Esophagus mucosa (tissue), 1 donor: ENCODE measurements around the gene RECQL. TPM values are rescaled to one million over a fixed set of nuclear protein-coding genes. Genes with fewer than 3 reads are reported as not detected.
"Not testable (repeated sequence)": the region's sequence is repeated elsewhere in the genome, so short reads cannot be mapped to it uniquely, and the experiment has no call there.

ENCODE experiments used
- ATAC-seq: fragments of 200-7000 bp; cut with Tn5 transposase; one replicate; pipeline ENCODE4 v1.9.1; 2020
- total RNA-seq: library from RNA; stranded (reverse); gene quantifications from one replicate; pipeline ENCODE4 v1.2.4, GENCODE V29; 2023
- donor health status: DM: yes; HTN: yes; CAD: no.

The RECQL gene
- total RNA-seq, 1 donor from 2014 or later: 16.7 TPM

DNA sequence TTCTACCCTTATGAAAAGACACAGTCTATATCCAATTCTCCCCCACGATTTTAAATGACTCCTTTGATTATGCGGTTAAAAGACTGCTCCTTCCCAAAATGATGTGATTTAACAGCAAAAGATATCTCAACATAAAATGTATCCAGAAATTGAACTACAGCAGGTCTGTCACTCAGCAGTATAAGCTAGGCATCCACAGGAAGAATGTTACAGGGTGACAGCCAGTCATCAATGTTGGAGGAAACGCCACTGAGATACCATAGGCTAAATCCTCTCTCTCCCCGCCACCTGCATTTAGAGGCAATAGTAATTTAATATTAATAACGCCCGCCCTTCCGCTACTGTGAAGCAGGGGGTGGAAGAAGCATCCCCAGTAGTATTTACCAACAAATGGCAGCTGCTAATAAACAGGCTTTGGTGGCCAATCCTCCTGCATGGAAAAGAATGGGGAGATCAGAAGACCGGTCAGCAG, 613 bp downstream of the RECQL start:
- ATAC-seq: no peak

DNA sequence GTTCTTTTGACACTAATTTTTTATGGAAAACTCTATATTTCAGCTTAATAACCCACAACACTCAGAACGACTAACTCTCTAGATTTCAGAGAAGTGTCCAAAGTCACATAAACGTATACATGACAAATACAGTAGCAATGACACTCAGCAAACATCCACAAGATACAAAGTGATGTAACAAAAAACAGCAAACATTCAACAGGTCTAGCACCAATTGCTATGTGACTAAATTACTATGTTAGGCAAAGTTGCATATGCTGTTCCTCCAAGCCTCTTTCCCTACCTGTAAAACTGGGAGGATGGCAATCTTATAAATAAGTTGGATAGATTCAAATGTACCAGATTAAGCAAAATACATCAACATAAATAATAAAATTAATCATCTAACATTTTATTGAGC, 1.7 kb downstream of the RECQL start:
- ATAC-seq: no peak

DNA sequence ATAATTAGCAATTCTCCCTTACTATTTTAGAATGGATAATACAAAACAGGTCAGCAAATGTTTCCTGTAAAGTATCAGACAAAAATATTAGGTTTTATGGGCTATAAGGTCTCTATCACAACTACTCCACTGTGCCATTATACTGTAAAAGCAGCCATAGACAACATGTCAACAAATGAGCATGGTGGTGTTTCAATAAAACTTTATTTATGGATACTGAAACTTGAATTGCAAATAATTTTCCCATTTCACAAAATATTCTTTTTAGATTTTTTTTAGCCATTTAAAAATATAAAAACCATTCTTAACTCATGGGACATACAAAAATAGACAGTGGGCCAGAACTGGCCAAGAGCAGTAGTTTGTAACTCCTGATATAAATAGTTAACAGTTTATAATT, 15.4 kb downstream of the RECQL start:
- ATAC-seq: no peak

DNA sequence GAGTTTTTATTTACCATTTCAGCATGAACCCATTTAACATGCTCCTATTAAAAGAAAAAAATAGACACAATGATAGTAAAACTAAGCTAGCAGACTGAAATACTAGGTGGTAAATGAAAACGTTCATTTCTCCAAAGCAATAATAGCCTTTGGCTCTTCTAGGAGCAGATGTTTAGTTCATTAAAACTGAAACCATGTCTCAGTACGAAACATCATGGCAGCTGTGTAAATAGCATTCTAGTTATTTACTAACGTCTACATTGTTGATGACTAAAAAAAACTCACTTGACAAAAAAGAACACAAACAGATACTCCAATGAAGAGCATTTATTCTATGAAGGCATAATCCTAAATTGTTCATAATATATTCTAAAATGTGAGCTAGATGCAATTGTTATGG, 17.9 kb downstream of the RECQL start:
- ATAC-seq: no peak

DNA sequence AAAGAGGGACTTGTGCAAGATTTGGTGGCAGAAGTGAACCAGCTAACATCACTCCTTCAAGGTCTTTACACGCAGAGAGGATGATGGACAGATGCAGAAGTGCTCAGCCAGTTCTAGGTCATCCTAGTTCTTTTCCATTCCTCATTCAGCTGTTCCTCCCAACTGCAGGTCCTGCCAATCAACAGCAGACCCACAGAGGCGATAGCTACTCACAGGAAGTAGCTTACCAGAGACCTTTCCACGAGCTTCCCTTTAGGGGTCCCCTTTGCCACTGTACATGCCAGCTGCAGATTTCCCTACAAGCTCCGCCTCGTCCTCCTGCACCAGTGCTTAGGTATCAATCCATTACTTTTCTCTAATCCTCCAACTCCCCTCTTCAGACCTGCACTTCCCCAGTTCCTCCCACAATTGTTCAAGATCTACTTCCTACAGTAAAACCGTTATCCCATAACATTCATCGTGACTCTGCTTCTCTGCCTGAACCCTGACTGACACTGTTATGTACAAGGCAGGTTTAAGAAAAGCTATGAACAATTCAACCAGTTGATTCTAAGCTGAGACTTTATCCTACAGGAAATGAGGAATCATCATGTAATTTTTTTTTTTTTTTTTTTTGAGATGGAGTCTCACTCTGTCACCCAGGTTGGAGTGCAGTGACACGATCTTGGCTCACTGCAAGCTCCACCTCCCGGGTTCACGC, 22.5 kb downstream of the RECQL start:
- ATAC-seq: no peak

DNA sequence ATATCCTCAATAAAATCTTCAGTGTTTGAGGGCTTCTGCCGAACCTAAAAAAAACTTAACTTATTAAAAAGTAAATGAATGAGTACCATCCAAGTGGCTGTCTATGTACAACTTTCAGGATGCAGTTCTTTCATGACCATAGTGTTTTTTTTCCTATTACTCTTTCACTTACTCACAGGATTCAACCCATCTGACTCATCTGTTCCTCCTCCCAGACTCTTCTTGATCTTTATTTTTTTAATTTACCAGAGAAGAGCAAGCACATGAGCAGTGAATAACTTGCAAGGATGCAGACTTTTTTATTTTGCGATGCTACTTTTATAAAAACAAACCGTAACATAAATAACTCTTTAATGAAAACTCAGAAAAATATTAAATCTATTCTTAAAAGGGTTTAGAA, 24.5 kb downstream of the RECQL start:
- no peak for ATAC-seq

DNA sequence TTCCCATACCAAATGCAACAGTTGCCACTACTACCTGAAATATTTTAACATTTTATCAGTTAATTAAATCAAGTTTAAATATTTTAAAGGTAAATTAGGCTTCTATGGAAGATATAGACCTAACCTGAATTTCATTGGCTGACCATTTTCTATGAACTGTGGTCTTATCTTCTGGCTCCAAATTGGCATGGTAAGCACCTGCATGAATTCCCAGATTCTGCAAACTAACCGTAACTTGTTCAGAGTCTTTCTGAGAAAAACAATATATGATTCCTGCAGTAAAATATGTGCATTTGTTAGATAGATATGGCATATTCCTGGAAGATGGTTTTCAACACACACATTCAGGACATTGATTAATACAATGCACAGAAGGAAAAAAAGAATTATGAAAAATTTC, 25.9 kb downstream of the RECQL start:
- no peak for ATAC-seq

DNA sequence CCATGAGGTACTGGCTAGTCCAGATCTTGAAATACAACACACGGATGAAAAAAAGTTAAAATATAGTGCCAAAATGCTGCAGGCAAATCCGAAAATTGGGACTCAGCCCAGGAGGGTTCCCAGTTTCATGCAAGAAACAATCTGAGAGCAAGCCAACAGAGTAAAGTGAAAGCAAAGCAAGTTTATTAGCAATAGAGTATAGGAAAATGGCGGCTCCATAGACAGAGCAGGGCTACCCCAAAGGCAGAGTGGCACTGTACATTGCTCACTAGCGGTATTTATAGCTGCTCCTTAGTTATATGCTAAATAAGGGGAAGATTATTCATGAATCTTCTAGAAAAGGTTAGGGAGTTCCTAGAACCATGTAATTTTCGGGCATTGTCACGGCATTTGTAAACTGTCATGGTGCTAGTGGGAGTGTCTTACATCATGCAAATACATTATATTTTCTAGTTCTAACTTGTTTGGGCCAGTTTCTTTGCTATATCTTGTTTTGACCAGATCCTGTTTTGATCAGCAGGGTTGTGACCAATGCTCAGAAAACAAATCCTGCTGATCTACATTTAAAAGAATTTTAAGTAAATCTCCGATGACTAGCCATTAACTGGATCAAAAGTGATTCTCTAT, 29.1 kb downstream of the RECQL start:
- ATAC-seq: peak; percentile 82

DNA sequence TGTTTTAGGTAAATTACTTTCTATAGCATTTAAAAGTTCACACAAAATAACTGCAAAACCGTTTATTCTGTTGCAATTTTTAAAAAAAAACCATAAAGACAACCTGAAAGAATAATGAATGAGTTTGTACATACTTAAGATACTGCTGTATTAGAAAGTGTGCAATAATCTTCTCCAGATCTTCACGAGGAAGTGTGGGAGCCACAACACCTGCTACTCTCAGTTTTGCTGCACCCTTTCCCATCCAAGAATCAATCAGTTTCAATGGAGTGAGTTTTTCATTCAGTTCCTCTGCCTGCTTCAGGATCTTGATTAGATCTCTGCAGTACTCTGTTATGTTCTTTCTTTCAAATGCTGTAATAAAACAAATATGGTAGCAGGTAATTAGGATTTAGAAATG, 30.1 kb downstream of the RECQL start:
- ATAC-seq: no peak

DNA sequence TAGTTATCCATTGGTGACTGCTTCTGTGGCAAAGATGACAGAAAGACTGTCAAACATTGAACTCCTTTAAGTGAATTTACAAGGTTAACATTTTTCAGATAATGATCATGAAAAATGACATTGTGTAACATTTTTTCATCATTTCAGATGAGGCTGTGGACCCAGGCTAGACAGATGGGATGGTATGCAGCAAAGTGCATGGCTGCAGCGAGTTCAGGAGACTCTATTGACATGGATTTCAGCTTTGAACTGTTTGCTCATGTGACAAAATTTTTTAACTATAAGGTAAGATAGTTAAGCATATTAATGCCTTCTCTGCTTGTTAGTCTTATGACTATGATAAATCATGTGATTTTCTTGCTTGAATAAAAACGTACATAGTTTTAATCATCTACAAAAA, 34.1 kb downstream of the RECQL start:
- not testable (repeated sequence) for ATAC-seq

DNA sequence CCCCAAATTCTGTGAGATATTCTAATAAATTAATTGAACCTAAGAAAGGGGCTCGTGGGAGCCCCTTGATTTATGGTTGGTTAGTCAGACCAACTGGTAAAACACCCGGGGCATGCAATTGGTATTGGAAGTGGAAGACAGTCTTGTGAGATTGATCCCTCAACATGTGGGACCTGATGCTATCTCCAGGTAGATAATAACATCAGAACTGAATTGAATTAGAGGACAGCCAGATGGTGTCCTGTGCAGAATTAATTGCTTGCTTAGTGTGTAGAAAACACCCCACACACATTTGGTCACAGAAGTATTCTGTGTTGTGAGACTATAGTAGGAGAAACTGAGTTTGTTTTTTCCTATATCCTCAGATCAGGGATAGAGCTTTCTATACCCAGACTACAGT, 42.0 kb downstream of the RECQL start:
- ATAC-seq: no peak

DNA sequence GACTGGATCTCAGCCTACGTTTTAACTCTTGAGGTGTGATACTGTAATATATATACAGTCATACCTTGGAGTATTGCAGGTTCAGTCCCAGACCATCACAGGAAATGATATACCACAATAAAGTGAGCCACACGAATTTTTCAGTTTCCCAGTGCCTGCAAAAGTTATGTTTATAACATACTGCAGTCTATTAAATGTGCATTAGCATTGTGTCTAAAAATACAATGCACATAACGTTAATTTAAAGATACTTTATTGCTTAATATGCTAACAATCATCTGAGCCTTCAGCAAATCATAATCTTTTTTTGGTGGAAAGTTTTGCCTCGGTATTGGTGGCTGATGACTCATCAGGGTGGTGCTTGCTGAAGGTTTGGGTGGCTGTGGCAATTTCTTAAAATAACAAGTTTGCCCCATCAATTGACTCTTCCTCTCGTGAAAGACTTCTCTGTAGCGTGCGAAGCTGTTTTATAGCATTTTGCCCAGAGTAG, 45.1 kb downstream of the RECQL start:
- ATAC-seq: no peak

DNA sequence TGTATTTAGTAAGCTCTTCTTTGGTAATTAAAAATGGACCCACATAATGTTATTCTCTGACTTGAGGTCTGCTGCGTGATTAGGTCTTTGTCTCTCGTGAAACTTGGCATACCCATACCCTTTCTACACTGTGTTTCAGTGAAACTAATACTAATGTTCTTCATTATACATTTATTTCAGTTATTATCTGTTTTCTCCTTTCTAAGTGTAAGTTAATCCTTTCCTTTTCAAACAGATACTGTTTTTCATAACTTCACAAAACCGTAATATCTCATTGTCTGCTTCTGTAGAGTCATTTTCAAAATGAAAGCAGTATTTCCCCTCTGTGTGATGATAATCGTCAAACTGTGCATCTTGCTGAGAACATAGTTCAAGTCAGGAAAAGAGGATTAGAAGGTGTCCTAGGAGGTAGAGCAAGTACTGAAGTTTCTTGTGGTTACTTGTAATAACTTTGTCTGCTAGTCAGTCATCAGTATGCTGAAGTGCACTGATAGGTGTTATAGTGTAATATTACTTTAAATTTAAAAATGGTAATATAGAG, 48.1 kb downstream of the RECQL start:
- no peak for ATAC-seq

DNA sequence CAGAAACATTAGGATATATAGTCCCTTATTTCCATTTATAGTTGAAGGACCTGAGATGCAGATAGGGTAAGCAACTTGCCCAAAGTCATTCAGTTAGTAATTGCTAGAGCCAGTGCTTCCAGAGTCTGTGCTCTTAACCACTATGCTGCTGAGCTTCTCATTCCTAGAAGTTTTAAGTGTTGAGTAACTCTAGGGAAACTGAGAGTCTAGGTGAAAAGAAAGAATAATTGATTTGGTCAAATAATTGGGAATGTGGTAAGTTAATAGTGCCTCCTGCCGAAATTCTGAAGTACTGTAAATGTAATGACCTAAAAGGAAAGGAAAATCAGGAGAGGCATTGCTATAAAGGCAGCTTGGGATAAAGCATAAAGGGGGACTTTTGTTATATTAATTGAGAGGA, 49.9 kb downstream of the RECQL start:
- ATAC-seq: no peak

DNA sequence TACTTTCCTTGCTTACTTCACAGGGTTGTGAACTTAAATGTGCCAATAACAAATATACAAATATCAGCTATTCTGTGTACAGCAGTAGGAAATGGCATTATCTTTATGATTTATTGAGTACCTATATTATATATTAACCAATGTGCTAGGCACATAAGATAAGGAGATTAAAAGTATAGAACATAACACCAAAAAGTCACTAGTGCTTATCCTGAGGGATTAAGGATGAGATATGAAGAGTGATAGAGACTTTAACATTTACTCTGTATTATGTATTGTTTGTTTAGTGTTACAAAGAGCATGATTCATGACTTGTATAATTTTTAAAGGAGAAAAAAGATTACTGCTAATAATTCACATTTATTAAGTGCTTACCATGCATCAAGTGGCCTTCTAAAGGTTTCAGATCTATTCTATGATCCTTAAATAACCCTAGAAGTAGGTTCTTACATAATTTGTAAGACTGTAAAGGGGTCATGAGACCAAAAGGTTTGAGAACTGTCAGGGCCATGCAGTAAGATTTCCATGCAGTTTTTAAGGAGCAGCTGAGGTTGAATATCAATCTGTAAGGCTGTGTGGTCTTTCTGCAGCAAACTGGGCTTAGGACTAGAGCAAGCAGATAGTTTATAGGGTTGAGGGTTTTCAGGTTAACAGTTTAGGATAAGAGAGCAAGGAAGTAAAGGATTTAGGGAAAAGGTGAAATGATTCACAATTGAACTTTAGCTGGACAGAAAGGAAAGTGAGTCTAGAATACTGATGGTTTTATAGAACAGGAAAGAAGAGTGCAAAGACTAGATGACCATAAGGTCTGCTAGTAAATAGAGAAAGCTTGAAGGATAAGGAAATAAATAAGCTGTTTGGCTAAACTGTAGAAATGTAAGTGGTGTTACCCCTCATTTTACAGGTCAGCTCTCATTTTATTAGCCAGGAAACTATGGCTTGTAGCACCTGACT, 57.0 kb downstream of the RECQL start:
- ATAC-seq: no peak

DNA sequence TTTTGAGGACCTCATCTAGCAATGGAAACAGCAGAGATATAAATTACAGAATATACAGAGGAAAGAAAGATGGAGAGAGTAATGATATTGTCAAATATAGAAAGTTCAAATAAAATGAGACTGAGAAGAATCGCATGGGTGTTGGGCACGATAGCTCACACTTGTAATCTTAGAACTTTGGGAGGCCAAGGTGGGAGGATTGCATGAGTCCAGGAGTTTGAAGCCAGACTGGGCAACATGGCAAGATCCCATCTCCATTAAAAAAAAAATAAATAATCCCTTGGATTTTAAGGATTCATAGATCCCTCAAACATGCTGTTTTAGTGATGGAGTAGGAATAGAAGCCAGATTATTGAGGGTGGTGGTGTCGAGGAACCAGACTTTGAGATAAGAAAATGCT, 62.1 kb downstream of the RECQL start:
- ATAC-seq: no peak

DNA sequence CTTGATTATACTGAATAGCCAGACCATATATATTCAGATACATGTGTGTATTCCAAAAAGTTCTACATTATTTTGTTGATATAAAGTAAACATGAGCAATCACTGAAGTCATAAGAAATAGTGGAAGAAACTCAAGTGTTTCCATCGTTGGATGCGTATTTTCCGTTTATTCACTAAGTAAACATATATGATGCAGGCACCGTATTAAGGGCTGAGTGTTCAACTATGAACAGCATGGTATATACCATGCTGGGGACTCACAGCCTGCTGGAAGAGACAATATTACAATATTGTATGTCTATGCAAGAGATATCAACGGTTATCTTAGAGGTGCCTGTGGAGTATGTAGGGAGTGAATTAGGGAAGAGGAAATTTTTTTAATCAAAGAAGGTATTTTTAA, 62.8 kb downstream of the RECQL start:
- ATAC-seq: no peak

DNA sequence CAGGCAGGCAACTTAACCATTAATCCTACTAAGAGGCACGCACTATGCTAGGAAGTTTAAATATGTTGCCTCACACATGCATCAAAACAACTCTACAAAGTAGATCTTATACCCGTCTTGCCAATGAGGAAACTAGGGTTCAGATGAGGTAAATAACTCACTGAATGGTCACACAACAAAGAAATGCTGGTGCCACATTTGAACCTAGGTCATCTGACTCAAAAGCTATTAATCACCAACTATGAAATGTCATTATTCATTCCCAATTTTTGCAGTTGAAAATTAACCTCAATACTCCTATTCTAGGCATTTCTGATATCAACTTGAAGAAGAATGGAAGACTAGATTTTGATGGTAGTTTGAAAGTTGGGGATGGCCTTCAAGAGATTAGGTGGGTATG, 66.7 kb downstream of the RECQL start:
- ATAC-seq: no peak

DNA sequence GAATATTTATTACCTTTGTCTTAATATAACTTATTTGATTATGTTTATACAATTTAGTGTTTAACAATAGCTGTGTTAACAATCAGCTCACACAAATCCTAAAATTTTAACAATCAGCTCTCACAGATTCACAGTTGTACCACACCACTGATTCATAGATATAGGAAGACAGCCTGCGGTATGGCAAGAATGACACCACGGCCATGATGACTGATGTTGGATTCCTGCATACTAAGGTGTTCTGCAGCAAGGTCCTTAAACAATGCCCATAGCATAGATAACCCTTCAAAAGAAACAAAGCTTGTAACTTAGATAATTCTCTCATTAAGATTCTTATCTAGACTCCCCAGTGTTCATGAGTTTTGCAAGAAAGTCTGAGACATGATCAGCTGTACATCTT, 67.9 kb downstream of the RECQL start:
- ATAC-seq: no peak

DNA sequence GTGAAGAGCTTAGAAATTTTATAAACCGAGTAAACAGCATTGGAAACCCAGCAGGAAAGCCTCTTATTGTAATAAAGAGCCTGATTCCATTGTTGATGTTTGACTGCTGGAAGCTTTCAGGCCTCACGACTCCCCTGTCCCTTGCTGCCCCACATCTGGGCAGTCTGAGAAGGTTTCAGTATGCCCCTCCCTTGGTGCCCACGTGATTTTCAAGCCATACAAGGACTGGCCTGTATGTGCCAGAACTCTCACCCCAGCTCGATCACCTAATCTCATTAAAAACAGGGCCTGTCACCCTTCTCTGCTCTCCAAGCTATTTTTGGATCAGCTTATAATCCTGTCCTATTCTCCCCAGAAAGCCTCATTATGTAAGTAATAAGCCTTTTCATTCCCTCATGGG, 71.4 kb downstream of the RECQL start:
- ATAC-seq: no peak

DNA sequence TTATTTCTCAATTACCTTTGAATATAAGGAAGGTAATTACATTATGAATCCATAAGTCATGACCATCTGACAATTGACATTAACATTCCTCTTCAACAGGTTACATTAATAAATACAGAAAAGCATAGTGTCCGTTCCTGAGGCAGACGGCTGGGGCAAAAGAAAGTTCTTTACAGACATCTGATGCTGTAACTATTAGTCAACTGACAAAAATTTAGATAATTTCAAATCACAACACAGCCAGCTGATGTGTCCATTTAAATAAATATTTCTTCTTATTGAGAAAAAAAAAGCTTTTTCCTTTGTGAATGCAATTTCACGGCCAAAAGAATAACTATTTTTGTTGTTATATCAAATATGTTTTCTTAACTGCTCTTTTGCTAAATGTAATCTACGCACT, 73.2 kb downstream of the RECQL start:
- no peak for ATAC-seq

DNA sequence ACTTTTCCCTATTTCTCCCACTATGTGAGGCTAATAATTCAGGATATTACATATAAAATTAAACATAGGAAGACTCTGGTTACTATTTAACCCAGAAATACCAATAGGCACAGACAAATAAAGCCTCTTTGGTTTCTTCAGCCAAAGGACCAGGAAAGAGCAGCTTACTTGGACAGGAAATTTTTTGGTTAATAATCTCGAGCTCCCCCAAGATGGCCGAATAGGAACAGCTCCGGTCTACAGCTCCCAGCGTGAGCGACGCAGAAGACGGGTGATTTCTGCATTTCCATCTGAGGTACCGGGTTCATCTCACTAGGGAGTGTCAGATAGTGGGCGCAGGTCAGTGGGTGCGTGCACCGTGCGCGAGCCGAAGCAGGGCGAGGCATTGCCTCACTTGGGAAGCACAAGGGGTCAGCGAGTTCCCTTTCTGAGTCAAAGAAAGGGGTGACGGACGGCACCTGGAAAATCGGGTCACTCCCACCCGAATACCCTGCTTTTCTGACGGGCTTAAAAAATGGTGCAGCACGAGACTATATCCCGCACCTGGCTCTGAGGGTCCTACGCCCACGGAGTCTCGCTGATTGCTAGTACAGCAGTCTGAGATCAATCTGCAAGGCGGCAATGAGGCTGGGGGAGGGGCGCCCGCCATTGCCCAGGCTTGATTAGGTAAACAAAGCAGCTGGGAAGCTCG, 82.3 kb downstream of the RECQL start:
- ATAC-seq: not testable (repeated sequence)
